ENCODE results near the gene KIT. TPM values are rescaled to one million over a fixed set of nuclear protein-coding genes. Genes with fewer than 3 reads are reported as not detected.

KIT gene
- total and polyA plus RNA-seq, 8 donors = 9.6 to 88.2 (median 72.2) TPM

DNA sequence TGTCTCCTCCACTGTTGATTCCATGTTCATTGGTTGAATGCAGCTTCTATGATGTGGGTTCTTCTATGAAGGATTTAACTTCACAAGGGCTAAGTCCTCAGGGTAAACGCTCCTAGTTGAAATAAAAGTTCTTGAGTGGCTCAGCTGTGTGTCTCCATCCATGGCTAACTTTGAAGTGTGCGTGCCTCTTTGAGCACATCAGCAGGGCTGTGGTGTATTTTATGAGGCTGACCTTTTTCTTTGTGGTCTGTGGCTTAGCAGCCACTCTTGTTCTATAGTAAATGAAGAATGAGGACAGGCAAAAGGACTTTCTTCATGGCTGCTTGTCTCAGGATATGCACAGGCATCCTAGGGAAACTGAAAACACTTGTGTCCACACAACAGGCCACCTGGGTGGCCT, 88.5 kb downstream of the KIT start:
- ATAC-seq (no peak), DNase-seq (no peak)
- Histone ChIP-seq H3K9me3 (no peaks in the 10 kb centered on the region), H3K27me3 (no peaks in the 10 kb centered on the region), H3K36me3 (no peaks in the 10 kb centered on the region), H3K4me3 (no peak overlapping the region), H3K27ac (no peak overlapping the region), H3K4me1 (no peaks in the 10 kb centered on the region)
- TF ChIP-seq, protein P1, sequence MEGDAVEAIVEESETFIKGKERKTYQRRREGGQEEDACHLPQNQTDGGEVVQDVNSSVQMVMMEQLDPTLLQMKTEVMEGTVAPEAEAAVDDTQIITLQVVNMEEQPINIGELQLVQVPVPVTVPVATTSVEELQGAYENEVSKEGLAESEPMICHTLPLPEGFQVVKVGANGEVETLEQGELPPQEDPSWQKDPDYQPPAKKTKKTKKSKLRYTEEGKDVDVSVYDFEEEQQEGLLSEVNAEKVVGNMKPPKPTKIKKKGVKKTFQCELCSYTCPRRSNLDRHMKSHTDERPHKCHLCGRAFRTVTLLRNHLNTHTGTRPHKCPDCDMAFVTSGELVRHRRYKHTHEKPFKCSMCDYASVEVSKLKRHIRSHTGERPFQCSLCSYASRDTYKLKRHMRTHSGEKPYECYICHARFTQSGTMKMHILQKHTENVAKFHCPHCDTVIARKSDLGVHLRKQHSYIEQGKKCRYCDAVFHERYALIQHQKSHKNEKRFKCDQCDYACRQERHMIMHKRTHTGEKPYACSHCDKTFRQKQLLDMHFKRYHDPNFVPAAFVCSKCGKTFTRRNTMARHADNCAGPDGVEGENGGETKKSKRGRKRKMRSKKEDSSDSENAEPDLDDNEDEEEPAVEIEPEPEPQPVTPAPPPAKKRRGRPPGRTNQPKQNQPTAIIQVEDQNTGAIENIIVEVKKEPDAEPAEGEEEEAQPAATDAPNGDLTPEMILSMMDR (IDR thresholded peaks at IDR 0.05) = no peak
- intact Hi-C loops (cut with DNase I) = no loop called here

DNA sequence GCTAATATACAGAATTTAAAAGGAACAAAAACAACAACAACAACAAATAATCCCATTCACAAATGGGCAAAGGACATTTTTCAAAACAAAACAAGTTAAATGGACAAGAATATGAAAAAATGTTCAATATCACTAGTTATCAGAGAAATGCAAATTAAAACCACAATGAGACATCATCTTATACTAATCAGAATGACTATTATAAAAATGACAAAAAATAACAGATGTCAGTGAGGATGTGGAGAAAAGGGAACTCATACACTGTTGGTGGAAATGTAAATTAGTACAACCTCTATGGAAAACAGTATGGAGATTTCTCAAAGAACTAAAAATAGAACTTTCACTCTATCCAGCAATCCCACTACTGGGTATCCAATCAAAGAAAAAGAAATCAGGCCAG, 92.6 kb downstream of the KIT start:
- Histone ChIP-seq H3K27me3 (no peaks in the 10 kb centered on the region), H3K4me1 (no peaks in the 10 kb centered on the region)
- no peak for ATAC-seq

DNA sequence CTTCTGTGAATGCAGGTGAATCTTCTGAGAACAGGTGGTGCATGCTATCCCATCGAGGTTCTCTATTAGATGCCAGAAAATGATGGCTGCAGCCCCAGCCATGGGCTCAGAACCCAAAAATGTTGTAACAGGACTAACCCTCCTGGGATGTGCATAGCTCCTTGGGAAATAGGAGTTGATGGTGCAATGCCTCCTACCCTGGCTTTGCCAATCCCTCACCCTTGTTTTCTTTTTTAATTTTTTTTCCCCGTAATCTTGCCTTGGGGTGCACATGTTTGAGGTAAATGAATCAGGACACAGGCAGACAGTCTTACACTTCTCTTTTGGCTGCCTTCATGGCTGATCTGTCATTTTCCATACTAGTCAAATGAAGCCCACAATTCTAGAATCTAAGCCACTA, 96.6 kb downstream of the KIT start:
- TF ChIP-seq, protein P1 (IDR thresholded peaks at IDR 0.05) = no peak
- ATAC-seq = no peak
- Histone ChIP-seq H3K4me1 (no peaks in the 10 kb centered on the region), H3K9me3 (no peaks in the 10 kb centered on the region), H3K27me3 (no peaks in the 10 kb centered on the region), H3K27ac (no peak overlapping the region), H3K36me3 (no peaks in the 10 kb centered on the region), H3K4me3 (no peak overlapping the region)
- no peak for DNase-seq
- intact Hi-C loops (cut with DNase I) = no loop called here

More for the DNA sequence above, 92.6 kb downstream of the KIT start:
- Histone ChIP-seq H3K4me3 (no peak overlapping the region), H3K9me3 (no peaks in the 10 kb centered on the region), H3K27ac (no peak overlapping the region), H3K36me3 (no peaks in the 10 kb centered on the region)
- TF ChIP-seq, protein P1 (IDR thresholded peaks at IDR 0.05) = no peak
- intact Hi-C loops (cut with DNase I) = no loop called here
- no peak for DNase-seq

DNA sequence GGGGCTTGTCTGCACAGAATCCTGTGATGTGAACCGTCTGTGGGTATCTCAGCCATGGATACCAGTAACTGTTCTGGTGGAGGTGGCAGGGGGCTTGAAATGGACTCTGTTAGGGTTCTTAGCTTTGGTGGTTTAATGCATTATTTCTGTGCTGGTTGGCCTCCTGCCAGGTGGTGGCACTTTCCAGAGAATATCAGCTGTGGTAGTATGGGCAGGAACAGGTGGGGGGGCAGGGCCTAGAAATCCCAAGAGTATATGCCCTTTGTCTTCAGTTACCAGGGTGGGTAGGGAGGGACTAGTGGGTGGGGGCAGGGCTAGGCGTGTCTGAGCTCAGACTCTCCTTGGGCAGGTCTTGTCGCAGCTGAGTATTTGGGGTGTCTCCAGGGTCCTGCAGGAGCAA, 106.7 kb downstream of the KIT start:
- H3K9me3 ChIP-seq = peaks cover 0 to 19% of the 10 kb centered on the region in 2 donors
- no peaks in the 10 kb centered on the region for H3K4me1 ChIP-seq
- no peaks in the 10 kb centered on the region for H3K27me3 ChIP-seq
- TF ChIP-seq, protein P1 (IDR thresholded peaks at IDR 0.05) = no peak
- DNase-seq (no peak), ATAC-seq (no peak)
- H3K4me3 ChIP-seq = no peak overlapping the region
- intact Hi-C loops (cut with DNase I) = no loop called here
- no peak overlapping the region for H3K27ac ChIP-seq
- no peaks in the 10 kb centered on the region for H3K36me3 ChIP-seq

DNA sequence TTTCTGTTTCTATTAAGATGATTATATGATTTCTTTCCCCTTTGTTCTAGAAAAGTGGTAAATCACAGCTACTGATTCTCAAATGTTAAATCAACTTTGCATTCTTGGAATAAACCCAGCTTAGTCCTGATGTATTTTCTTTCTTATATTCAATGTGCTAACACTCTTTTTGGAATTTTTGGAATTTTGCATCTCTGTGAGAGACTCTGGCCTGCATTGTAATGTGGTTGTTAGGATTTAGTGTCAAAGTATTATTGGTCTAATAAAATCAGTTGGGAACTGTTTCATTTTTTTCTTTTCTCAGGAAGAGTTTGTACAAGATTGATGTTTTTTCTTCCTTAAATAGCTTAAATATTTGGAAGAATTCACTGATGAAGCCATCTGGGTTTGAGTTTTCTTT, 109.6 kb downstream of the KIT start:
- Histone ChIP-seq H3K4me3 (no peak overlapping the region), H3K27ac (no peak overlapping the region), H3K4me1 (no peaks in the 10 kb centered on the region), H3K27me3 (no peaks in the 10 kb centered on the region), H3K36me3 (no peaks in the 10 kb centered on the region), H3K9me3 (peaks cover 0 to 10% of the 10 kb centered on the region in 2 donors)
- no peak for ATAC-seq
- TF ChIP-seq, protein P1 (IDR thresholded peaks at IDR 0.05) = no peak
- DNase-seq = no peak
- intact Hi-C loops (cut with DNase I) = no loop called here
